Activated CD8-positive, alpha-beta memory T cell treated with anti-CD3 and anti-CD28 coated beads, Interleukin-2, amount 50 U/mL, for 4 hours (primary cell): Measurements from ENCODE around the gene PATE4.

ENCODE experiments used
- DNase-seq: peaks from one replicate; pipeline ENCODE4 v3.0.0-alpha.2; 2020

Gene PATE4

DNA sequence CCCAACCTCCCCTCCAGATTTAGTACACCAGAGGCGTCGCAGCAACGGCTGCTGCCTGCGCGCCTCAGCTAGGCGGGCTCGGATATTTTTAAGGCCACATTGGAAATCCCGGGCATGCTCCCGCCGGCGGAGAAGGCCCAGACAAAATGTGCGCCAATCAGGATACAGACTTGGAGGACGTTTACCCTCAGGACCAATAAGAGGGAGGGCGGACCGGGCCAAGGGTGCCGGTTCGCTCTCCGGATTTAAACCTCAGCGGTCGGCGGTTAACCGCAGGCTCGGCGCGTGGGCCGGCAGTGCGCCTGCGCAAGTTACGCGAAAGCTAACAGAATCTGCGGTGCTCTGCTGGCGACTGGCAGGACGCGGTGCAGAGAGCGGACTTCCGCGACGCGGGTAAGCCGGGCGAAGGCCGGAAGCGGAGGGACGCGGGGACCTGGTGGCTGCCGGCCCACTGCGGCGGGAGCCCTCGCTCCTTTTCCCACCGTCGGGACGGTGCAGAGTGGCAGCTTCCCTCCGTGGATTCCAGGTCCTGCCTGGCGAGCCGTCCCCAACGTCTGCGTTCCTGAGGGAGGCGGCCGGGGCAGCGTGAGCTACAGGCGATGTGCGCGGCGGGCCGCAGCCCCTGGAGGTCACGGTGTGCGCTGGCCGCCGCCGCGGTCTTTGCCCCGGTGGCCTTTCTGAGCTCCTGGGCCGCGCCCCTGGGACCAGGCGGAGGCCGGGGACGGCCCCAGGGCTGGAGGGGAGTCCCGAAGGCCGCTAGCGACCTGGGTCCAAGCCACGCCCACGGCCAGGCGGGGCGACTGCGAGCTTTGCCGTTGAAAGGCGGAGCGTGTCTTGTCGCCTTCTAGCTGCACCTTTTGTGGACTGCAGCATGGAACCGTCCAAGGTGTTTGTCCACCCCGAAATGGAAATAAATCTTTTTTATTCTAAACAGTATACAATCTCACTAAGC lies 54.5 kb downstream of the PATE4 start, which contains the start of gene HYLS1:
Gene HYLS1 (plus strand): TSS at position 296 of the 952 bp plus-strand sequence. CDS start 11,701 bp downstream, outside the sequence.
- DNase-seq, result peak; percentile 93
